A549 treated with AZD2906 at 1 μM for 4 hours (cell line): ENCODE results near the gene SH3RF1. TPM values are rescaled to one million over a fixed set of nuclear protein-coding genes. Genes with fewer than 3 reads are reported as not detected.

ENCODE experiments used
- total RNA-seq: library from RNA; stranded (reverse); fragments of 200-300 nt; extraction: Qiagen RNA extraction; gene quantifications from 5 replicates; pipeline ENCODE4 v1.2.3, GENCODE V29; 2022

Gene SH3RF1
- total RNA-seq, result 6.4 to 9.2 TPM (median 7.2 TPM) in 5 replicates

DNA sequence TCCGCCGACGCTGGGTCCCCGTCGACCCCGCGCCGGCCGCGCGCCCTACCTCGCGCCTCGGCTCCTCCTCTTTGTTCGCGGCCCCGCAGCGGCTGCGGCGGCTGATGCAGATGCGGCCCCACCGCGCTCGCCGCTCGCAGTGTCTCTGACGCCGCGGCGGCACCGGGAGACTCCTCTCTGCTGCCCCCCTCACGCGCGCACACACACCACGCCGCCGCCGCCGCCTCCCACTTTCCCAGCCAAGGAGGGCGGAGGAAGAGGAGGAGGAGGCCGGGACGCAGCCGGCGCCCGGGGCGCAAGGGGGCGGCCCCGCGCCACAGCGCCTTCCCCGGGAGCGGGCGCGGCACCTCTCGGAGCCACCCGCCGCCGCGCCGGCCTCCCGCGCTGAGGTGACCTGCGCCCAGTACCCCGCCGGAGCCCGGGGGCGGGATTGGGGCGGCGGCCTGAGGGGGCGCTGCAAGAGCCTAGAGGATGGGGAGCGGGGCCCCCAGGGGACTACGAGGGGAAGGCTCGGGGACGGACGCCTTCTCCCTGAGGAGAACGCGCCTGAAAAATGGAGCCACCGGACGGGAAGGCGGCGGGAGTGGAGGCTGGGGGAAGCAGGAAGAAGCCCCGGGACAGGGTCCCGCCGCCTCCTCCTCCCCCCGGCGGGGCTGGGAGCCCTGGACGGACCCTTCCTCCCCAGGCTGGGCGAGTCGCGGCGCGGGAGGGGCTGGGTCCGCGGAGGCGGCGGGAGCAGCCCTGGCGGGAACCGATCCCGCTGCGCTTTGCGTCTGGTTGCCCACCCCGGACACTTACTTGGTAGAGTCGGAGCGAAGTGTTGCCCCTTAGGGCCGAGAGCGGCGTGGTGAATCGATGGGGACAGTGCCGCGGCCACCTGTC is at the start of gene SH3RF1:
Gene SH3RF1 (minus strand): TSS at position 147 of the 882 bp plus-strand sequence. CDS start 1,744 bp downstream, outside the sequence.

